DMS79 (cell line): ENCODE data around the gene KIF11.
A peak's percentile ranks its signal among the peaks of the same experiment; 100 is the strongest.

Experiments
- DNase-seq: peaks from one replicate; lab custom pipeline; 2025; lab: John Stamatoyannopoulos, UW

Gene KIF11

GRCh38 chr10:92678206-92678605 lies 85.3 kb downstream of the KIF11 start:
- no peak for DNase-seq

- no peak for DNase-seq
Measured at GRCh38 chr10:92681306-92681834, 88.4 kb downstream of the KIF11 start.

GRCh38 chr10:92688573-92688926 lies 95.6 kb downstream of the KIF11 start:
- no peak for DNase-seq

GRCh38 chr10:92688927-92689662 lies 96.2 kb downstream of the KIF11 start:
- DNase-seq = peak; percentile 17

GRCh38 chr10:92689663-92690210 lies 96.8 kb downstream of the KIF11 start, which contains the start of gene HHEX:
HHEX (plus strand) TSS chr10:92689955; CDS start chr10:92689987, 32 bp downstream.
- DNase-seq = peak; percentile 18

- no peak for DNase-seq
Measured at GRCh38 chr10:92690211-92690914, 97.4 kb downstream of the KIF11 start.

GRCh38 chr10:92690915-92691590 lies 98.1 kb downstream of the KIF11 start:
- DNase-seq = no peak

GRCh38 chr10:92691591-92692079 lies 98.7 kb downstream of the KIF11 start:
- DNase-seq = no peak

GRCh38 chr10:92692080-92692671 lies 99.2 kb downstream of the KIF11 start:
- DNase-seq = peak; percentile 11

GRCh38 chr10:92692697-92693533 lies 100.0 kb downstream of the KIF11 start:
- no peak for DNase-seq

GRCh38 chr10:92693534-92693893 lies 100.6 kb downstream of the KIF11 start:
- no peak for DNase-seq

GRCh38 chr10:92695679-92696605 lies 103.0 kb downstream of the KIF11 start:
- DNase-seq = no peak

GRCh38 chr10:92696606-92697383 lies 103.9 kb downstream of the KIF11 start:
- DNase-seq = no peak

GRCh38 chr10:92697663-92698511 lies 105.0 kb downstream of the KIF11 start:
- no peak for DNase-seq

- DNase-seq = no peak
Measured at GRCh38 chr10:92699193-92699517, 106.2 kb downstream of the KIF11 start.

- peak; percentile 15 for DNase-seq
Measured at GRCh38 chr10:92699518-92700381, 106.8 kb downstream of the KIF11 start.

- DNase-seq = no peak
Measured at GRCh38 chr10:92702301-92702916, 109.5 kb downstream of the KIF11 start.
